Measurements from ENCODE around the gene GHSR. TPM values are rescaled to one million over a fixed set of nuclear protein-coding genes. Genes with fewer than 3 reads are reported as not detected.

Gene GHSR
- total RNA-seq, 2 donors from 2014 or later = not detected

DNA sequence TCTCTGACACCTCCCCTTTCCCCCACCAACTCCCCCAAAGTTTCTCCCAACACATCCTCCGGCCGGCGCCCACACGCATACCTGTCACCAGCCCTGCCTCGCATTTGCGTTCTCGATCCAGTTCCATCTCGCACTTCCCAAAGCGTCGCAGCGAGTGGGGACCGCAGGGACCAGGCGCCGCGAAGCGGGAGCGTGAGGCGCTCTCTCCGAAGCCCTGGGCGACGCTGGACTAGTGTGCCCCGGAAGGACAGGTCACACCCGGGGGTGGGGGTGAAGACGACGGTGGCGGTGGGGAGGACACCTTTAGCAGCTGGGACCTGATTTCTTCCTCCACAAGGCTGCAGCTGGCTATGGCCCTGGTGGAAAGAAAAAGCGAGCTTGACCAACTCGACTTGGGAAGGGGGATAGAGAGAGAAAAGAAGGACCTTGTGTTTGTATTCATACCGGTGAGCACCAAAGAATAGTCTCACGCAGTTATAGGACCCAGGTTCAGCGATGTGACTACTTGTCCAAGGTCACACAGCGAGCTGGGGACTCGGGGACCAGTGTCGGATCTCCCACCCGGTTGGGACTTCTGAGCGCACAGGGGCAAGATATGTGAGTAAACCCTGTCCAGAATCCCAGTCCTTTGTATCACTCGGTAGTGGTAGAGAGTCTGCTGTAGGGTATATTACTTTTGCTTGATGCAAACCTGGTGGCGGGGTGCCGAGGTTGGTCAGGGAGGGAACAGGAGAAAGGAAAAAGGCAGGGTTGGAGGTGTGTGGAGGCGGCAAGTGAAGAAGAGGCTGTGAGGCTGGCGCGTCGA is 607 bp upstream of the GHSR start:
- Histone ChIP-seq H3K36me3 (no peaks in the 10 kb centered on the region), H3K27ac (no peak overlapping the region), H3K4me1 (ENCODE audit: control insufficient read depth in 1 of 2, low read depth in 2 of 2) (peaks cover 0 to 16% of the 10 kb centered on the region in 2 donors), H3K27me3 (replicated peaks; ENCODE audit: insufficient read depth) (no peaks in the 10 kb centered on the region), H3K9me3 (no peaks in the 10 kb centered on the region), H3K4me3 (no peak overlapping the region)
- DNase-seq (ENCODE audit: low spot score) (no peak), ATAC-seq (ENCODE audit: insufficient number of reproducible peaks, low FRiP score, low read depth) (no peak)
- TF ChIP-seq, protein P1, sequence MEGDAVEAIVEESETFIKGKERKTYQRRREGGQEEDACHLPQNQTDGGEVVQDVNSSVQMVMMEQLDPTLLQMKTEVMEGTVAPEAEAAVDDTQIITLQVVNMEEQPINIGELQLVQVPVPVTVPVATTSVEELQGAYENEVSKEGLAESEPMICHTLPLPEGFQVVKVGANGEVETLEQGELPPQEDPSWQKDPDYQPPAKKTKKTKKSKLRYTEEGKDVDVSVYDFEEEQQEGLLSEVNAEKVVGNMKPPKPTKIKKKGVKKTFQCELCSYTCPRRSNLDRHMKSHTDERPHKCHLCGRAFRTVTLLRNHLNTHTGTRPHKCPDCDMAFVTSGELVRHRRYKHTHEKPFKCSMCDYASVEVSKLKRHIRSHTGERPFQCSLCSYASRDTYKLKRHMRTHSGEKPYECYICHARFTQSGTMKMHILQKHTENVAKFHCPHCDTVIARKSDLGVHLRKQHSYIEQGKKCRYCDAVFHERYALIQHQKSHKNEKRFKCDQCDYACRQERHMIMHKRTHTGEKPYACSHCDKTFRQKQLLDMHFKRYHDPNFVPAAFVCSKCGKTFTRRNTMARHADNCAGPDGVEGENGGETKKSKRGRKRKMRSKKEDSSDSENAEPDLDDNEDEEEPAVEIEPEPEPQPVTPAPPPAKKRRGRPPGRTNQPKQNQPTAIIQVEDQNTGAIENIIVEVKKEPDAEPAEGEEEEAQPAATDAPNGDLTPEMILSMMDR (IDR thresholded peaks at IDR 0.05) = no peak

GRCh38 chr3:172446198-172446597 is 2.1 kb downstream of the GHSR start:
- no peak overlapping the region for H3K27ac ChIP-seq
- no peaks in the 10 kb centered on the region for H3K9me3 ChIP-seq
- H3K36me3 ChIP-seq = no peaks in the 10 kb centered on the region
- TF ChIP-seq, protein P1 (IDR thresholded peaks at IDR 0.05) = no peak
- peaks cover 0 to 16% of the 10 kb centered on the region in 2 donors for H3K4me1 ChIP-seq (ENCODE audit: control insufficient read depth in 1 of 2, low read depth in 2 of 2)
- H3K4me3 ChIP-seq = no peak overlapping the region
- DNase-seq (ENCODE audit: low spot score) = no peak
- ATAC-seq (ENCODE audit: insufficient number of reproducible peaks, low FRiP score, low read depth) = no peak
- H3K27me3 ChIP-seq (replicated peaks; ENCODE audit: insufficient read depth) = no peaks in the 10 kb centered on the region

DNA sequence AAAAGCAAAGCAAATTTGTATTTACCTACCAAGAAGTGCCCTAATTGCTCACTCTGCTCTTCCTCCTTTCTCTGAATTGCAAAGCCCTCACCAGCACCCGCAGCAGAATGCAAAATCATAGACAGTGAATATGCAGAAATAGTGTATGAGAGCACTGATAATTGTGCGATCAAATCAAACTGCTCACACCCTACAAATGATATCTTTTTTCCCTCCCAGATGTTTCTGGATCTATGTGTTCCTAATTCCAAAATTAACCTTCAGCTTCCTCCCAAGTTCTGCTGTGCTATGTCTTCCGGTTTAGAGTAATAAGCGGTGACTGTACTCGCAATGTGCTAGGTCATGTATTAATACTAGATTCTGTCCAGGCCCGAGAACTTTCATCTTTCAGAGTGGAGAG is 3.4 kb downstream of the GHSR start:
- no peak for ATAC-seq (ENCODE audit: insufficient number of reproducible peaks, low FRiP score, low read depth)
- Histone ChIP-seq H3K27me3 (replicated peaks; ENCODE audit: insufficient read depth) (no peaks in the 10 kb centered on the region), H3K27ac (no peak overlapping the region)

DNA sequence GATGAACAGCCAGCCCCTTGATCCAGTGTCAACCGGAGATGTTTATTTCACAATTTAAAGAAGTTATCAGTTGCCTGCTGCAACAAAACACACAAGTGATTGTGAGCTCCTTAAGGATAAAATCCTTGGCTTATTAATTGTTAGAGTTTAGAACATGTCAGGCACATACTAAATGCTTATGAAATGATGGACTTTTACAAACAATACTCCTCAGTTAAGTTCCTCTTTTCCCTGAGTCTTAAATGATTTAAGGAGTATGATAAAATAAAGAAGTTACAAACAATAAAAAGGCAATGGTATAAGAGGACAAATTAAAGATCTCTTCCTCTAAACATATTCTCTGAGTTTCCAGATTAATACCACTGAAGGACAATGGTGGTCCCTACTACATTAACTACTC is 5.7 kb downstream of the GHSR start:
- no peak overlapping the region for H3K27ac ChIP-seq

More for the DNA sequence above, 3.4 kb downstream of the GHSR start:
- TF ChIP-seq, protein P1 (IDR thresholded peaks at IDR 0.05) = no peak
- DNase-seq (ENCODE audit: low spot score) = no peak
- Histone ChIP-seq H3K36me3 (no peaks in the 10 kb centered on the region), H3K9me3 (no peaks in the 10 kb centered on the region), H3K4me3 (no peak overlapping the region), H3K4me1 (ENCODE audit: control insufficient read depth in 1 of 2, low read depth in 2 of 2) (peaks cover 0 to 16% of the 10 kb centered on the region in 2 donors)

DNA sequence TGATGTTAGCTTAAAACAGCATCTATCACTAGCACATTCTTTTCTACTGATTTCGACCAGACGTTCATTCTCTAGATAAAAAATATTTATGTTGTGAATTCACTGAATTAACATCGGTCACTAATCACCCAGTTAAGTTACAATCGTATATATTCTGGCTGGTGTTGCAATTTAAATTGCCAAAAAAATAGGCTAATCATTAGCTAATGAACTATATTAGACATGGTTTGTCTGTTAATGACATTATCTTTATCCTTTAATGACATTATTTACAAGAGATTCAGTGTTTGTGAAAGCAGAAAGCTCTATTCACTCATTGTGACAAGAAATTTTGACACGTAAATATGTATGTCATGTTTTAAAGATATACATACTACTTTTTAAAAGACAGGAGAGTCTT is 6.7 kb downstream of the GHSR start:
- Histone ChIP-seq H3K9me3 (no peaks in the 10 kb centered on the region), H3K27ac (no peak overlapping the region), H3K4me1 (ENCODE audit: control insufficient read depth in 1 of 2, low read depth in 2 of 2) (no peaks in the 10 kb centered on the region), H3K27me3 (replicated peaks; ENCODE audit: insufficient read depth) (no peaks in the 10 kb centered on the region), H3K4me3 (no peak overlapping the region), H3K36me3 (no peaks in the 10 kb centered on the region)
- TF ChIP-seq, protein P1 (IDR thresholded peaks at IDR 0.05) = no peak
- ATAC-seq (ENCODE audit: insufficient number of reproducible peaks, low FRiP score, low read depth) (no peak), DNase-seq (ENCODE audit: low spot score) (no peak)

More for the DNA sequence above, 5.7 kb downstream of the GHSR start:
- ATAC-seq (ENCODE audit: insufficient number of reproducible peaks, low FRiP score, low read depth) (no peak), DNase-seq (ENCODE audit: low spot score) (no peak)
- no peaks in the 10 kb centered on the region for H3K27me3 ChIP-seq (replicated peaks; ENCODE audit: insufficient read depth)
- H3K4me1 ChIP-seq (ENCODE audit: control insufficient read depth in 1 of 2, low read depth in 2 of 2) = peaks cover 0 to under 1% of the 10 kb centered on the region in 2 donors
- no peaks in the 10 kb centered on the region for H3K9me3 ChIP-seq
- TF ChIP-seq, protein P1 (IDR thresholded peaks at IDR 0.05) = no peak
- no peak overlapping the region for H3K4me3 ChIP-seq
- no peaks in the 10 kb centered on the region for H3K36me3 ChIP-seq

Data from thoracic aorta (tissue), 2 donors.